Peyer's patch (tissue), 4 donors: ENCODE data around the gene ICA1.

Experiments
- CTCF ChIP-seq, 6 experiments: fragments of 450-650 bp in 4 of 6; fragments of 200-600 bp in 2 of 6; sonication (generic) in 1 of 6; IDR thresholded peaks; one replicate each; pipeline ENCODE4 v1.5.1; 2017 to 2019; ENCODE audit warnings: antibody characterized with exemption in 6 of 6, mild to moderate bottlenecking in 3 of 6, moderate library complexity in 1 of 6
- POLR2A ChIP-seq, 2 donors: fragments of 450-650 bp; IDR thresholded peaks; one replicate each; pipeline ENCODE4 v1.5.1; 2017; ENCODE audit warnings: antibody characterized with exemption in 2 of 2, mild to moderate bottlenecking in 2 of 2, moderate library complexity in 2 of 2

DNA sequence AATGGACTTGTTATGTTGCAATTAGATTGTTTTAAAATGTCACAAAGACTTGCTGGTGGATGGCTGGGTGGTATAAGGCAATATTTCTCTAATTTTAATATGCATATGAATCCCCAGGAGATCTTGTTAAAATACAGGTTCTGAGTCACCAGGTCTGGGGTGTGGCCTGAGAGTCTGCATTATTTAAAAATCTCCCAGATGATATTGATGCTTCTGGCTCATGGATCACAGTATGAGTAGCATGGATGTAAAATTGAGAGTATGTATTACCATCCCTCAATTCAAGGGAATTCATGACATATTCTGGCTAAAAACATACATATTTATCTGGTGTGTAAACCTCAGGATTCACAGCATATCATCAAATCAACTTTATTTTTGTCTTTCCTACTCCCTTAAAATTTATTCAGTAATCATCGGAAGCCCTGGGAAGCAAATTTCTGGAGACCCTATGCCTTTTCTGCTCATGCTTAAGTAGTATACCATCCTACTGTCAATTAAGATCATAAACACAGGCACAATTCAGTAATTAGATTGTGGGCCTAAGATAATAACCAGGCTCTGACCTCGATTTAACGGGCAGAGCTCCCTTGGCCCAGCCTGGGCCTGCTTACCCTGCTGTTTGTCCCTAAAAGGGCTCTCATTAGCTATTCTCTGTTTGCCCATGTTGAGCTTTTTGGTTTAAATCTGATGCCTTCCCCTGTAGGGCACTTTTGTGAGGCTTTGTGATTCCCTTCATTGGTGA is 29.6 kb upstream of the ICA1 start:
- TF ChIP-seq POLR2A (IDR thresholded peaks at IDR 0.05), result no peak
- no peak for TF ChIP-seq CTCF (IDR thresholded peaks at IDR 0.05)
